ENCODE measurements around the gene PTEN.
"Not testable (repeated sequence)": the region's sequence is repeated elsewhere in the genome, so short reads cannot be mapped to it uniquely, and the experiment has no call there.

The PTEN gene

GRCh38 chr10:87863053-87863943, at the start of gene PTEN, which contains the start of gene KLLN:
Gene PTEN (plus strand): TSS chr10:87863625. CDS start chr10:87864470, 845 bp downstream.
Gene KLLN (minus strand): TSS chr10:87863533. CDS start chr10:87862487, 1,046 bp downstream.
- in situ Hi-C loops (cut with MboI; ENCODE audit: low sequenced_read_pairs): no loop called here

- in situ Hi-C loops (cut with MboI; ENCODE audit: low sequenced_read_pairs): no loop called here
Observed at GRCh38 chr10:87816163-87816897, 47.1 kb upstream of the PTEN start.

- in situ Hi-C loops (cut with MboI; ENCODE audit: low sequenced_read_pairs): no loop called here
Observed at GRCh38 chr10:87816898-87817608, 46.4 kb upstream of the PTEN start.

GRCh38 chr10:87817609-87818504, 45.6 kb upstream of the PTEN start, which contains the start of gene ATAD1:
Gene ATAD1 (minus strand): TSS chr10:87818226. CDS start chr10:87814599, 3,627 bp downstream.
- in situ Hi-C loops (cut with MboI; ENCODE audit: low sequenced_read_pairs): no loop called here

GRCh38 chr10:87818505-87819288, 44.7 kb upstream of the PTEN start:
- in situ Hi-C loops (cut with MboI; ENCODE audit: low sequenced_read_pairs): no loop called here

GRCh38 chr10:87819289-87819585, 44.2 kb upstream of the PTEN start:
- in situ Hi-C loops (cut with MboI; ENCODE audit: low sequenced_read_pairs): no loop called here

- in situ Hi-C loops (cut with MboI; ENCODE audit: low sequenced_read_pairs): no loop called here
Observed at GRCh38 chr10:87826653-87827052, 36.8 kb upstream of the PTEN start.

GRCh38 chr10:87827681-87828080, 35.7 kb upstream of the PTEN start:
- in situ Hi-C loops (cut with MboI; ENCODE audit: low sequenced_read_pairs): no loop called here

GRCh38 chr10:87829051-87829450, 34.4 kb upstream of the PTEN start:
- in situ Hi-C loops (cut with MboI; ENCODE audit: low sequenced_read_pairs): not testable (repeated sequence)

GRCh38 chr10:87829986-87830729, 33.3 kb upstream of the PTEN start:
- in situ Hi-C loops (cut with MboI; ENCODE audit: low sequenced_read_pairs): no loop called here

- in situ Hi-C loops (cut with MboI; ENCODE audit: low sequenced_read_pairs): no loop called here
Observed at GRCh38 chr10:87836098-87836497, 27.3 kb upstream of the PTEN start.

GRCh38 chr10:87837445-87837844, 26.0 kb upstream of the PTEN start:
- in situ Hi-C loops (cut with MboI; ENCODE audit: low sequenced_read_pairs): no loop called here

GRCh38 chr10:87838650-87839049, 24.8 kb upstream of the PTEN start:
- in situ Hi-C loops (cut with MboI; ENCODE audit: low sequenced_read_pairs): no loop called here

GRCh38 chr10:87841186-87841585, 22.2 kb upstream of the PTEN start:
- in situ Hi-C loops (cut with MboI; ENCODE audit: low sequenced_read_pairs): no loop called here

- in situ Hi-C loops (cut with MboI; ENCODE audit: low sequenced_read_pairs): no loop called here
Observed at GRCh38 chr10:87842220-87842641, 21.2 kb upstream of the PTEN start.

GRCh38 chr10:87842776-87843497, 20.5 kb upstream of the PTEN start:
- in situ Hi-C loops (cut with MboI; ENCODE audit: low sequenced_read_pairs): no loop called here

- in situ Hi-C loops (cut with MboI; ENCODE audit: low sequenced_read_pairs): no loop called here
Observed at GRCh38 chr10:87843714-87844113, 19.7 kb upstream of the PTEN start.

Data from hTERT RPE-1 (cell line).